GM21737 (cell line): ENCODE measurements around the gene NLGN4Y.

Experiments used
- ATAC-seq: cut with Tn5 transposase; IDR thresholded peaks from one replicate; pipeline ENCODE4 v1.9.1; 2021; ENCODE audit warnings: mild to moderate bottlenecking, moderate library complexity; ENCODE audit not compliant: unreplicated experiment

The NLGN4Y gene

GRCh38 chrY:14644157-14644952 is 120.0 kb downstream of the NLGN4Y start:
- no peak for ATAC-seq

GRCh38 chrY:14679181-14679580 is 154.9 kb downstream of the NLGN4Y start:
- ATAC-seq, result no peak

GRCh38 chrY:14694543-14694942 is 170.2 kb downstream of the NLGN4Y start:
- ATAC-seq, result no peak

GRCh38 chrY:14708158-14708557 is 183.8 kb downstream of the NLGN4Y start:
- ATAC-seq, result no peak

- ATAC-seq, result no peak
Observed at GRCh38 chrY:14741596-14741995, 217.3 kb downstream of the NLGN4Y start.

- no peak for ATAC-seq
Observed at GRCh38 chrY:14748329-14748728, 224.0 kb downstream of the NLGN4Y start.

- ATAC-seq, result no peak
Observed at GRCh38 chrY:14755571-14755970, 231.2 kb downstream of the NLGN4Y start.

- ATAC-seq, result no peak
Observed at GRCh38 chrY:14762903-14763302, 238.6 kb downstream of the NLGN4Y start.

- no peak for ATAC-seq
Observed at GRCh38 chrY:14763600-14763999, 239.3 kb downstream of the NLGN4Y start.

GRCh38 chrY:14778208-14778607 is 253.9 kb downstream of the NLGN4Y start:
- no peak for ATAC-seq

- ATAC-seq, result no peak
Observed at GRCh38 chrY:14793104-14793503, 268.8 kb downstream of the NLGN4Y start.

- no peak for ATAC-seq
Observed at GRCh38 chrY:14793674-14794073, 269.3 kb downstream of the NLGN4Y start.

- ATAC-seq, result no peak
Observed at GRCh38 chrY:14798010-14798409, 273.7 kb downstream of the NLGN4Y start.

GRCh38 chrY:14801096-14801495 is 276.8 kb downstream of the NLGN4Y start:
- ATAC-seq, result no peak

- ATAC-seq, result no peak
Observed at GRCh38 chrY:14802125-14802524, 277.8 kb downstream of the NLGN4Y start.

GRCh38 chrY:14804041-14804440 is 279.7 kb downstream of the NLGN4Y start:
- no peak for ATAC-seq

GRCh38 chrY:14818452-14818851 is 294.1 kb downstream of the NLGN4Y start:
- no peak for ATAC-seq

GRCh38 chrY:14822201-14822600 is 297.9 kb downstream of the NLGN4Y start:
- no peak for ATAC-seq

- ATAC-seq, result no peak
Observed at GRCh38 chrY:14822906-14823305, 298.6 kb downstream of the NLGN4Y start.

GRCh38 chrY:14824583-14824982 is 300.3 kb downstream of the NLGN4Y start:
- ATAC-seq, result no peak

GRCh38 chrY:14825728-14826127 is 301.4 kb downstream of the NLGN4Y start:
- ATAC-seq, result no peak

GRCh38 chrY:14828531-14828930 is 304.2 kb downstream of the NLGN4Y start:
- ATAC-seq, result no peak

GRCh38 chrY:14829366-14829885 is 305.1 kb downstream of the NLGN4Y start:
- ATAC-seq, result no peak
